GM23338 (cell line): ENCODE measurements around the gene CCDC187.

Source experiments
- CREB1 ChIP-seq: fragments of 250-450 bp; sonication (Bioruptor Pico); IDR thresholded peaks from 2 replicates; pipeline ENCODE4 v1.5.0; 2020; ENCODE audit warnings: low read depth, mild to moderate bottlenecking, moderate library complexity
- CTCF ChIP-seq, 2 experiments: fragments of 200-600 bp in 1 of 2; sonication (generic) in 1 of 2; conservative IDR thresholded peaks; 2 replicates each; pipeline versions ENCODE4 v1.5.1 to v1.6.1; 2016 to 2017; ENCODE audit warnings: antibody characterized with exemption in 2 of 2, low read depth in 2 of 2, mild to moderate bottlenecking in 2 of 2, moderate library complexity in 1 of 2
- ETS1 ChIP-seq: IDR thresholded peaks from 2 replicates; pipeline ENCODE4 v1.6.1; 2016; ENCODE audit warnings: antibody characterized with exemption
- EZH2 ChIP-seq: fragments of 200-600 bp; sonication (generic); IDR thresholded peaks from one replicate; pipeline ENCODE4 v1.8.0; 2017; ENCODE audit warnings: antibody characterized with exemption, mild to moderate bottlenecking, low read depth; ENCODE audit not compliant: unreplicated experiment
- EZH2phosphoT487 ChIP-seq: fragments of 200-600 bp; sonication (generic); IDR thresholded peaks from one replicate; pipeline ENCODE4 v1.8.1; 2018; ENCODE audit warnings: antibody characterized with exemption; ENCODE audit not compliant: unreplicated experiment
- JUNB ChIP-seq: IDR thresholded peaks from one replicate; pipeline ENCODE4 v1.6.1; 2016; ENCODE audit warnings: antibody characterized with exemption; ENCODE audit not compliant: unreplicated experiment
- NANOG ChIP-seq: IDR thresholded peaks from 2 replicates; pipeline ENCODE4 v1.6.1; 2016; ENCODE audit warnings: antibody characterized with exemption, borderline replicate concordance
- POLR2AphosphoS5 ChIP-seq: IDR thresholded peaks from 2 replicates; pipeline ENCODE4 v1.6.1; 2016; ENCODE audit warnings: antibody characterized with exemption, low read depth
- REST ChIP-seq: IDR thresholded peaks from one replicate; pipeline ENCODE4 v1.6.1; 2018; ENCODE audit warnings: antibody characterized with exemption; ENCODE audit not compliant: unreplicated experiment
- STAT1 ChIP-seq: IDR thresholded peaks from one replicate; pipeline ENCODE4 v1.6.1; 2016; ENCODE audit warnings: antibody characterized with exemption; ENCODE audit not compliant: unreplicated experiment
- ZNF331 ChIP-seq: fragments of 250-450 bp; sonication (Bioruptor Pico); IDR thresholded peaks from 2 replicates; pipeline ENCODE4 v1.5.0; 2020; ENCODE audit warnings: low read depth, mild to moderate bottlenecking, moderate library complexity
- ZNF462 ChIP-seq: fragments of 250-450 bp; sonication (Bioruptor Pico); IDR thresholded peaks from 2 replicates; pipeline ENCODE4 v1.5.0; 2020; ENCODE audit warnings: mild to moderate bottlenecking, moderate library complexity

- TF ChIP-seq EZH2, result no peak
- TF ChIP-seq REST, result no peak
- TF ChIP-seq CTCF (conservative IDR thresholded peaks at IDR 0.05; ENCODE audit: low read depth in 2 of 2), result no peak
- no peak for TF ChIP-seq EZH2phosphoT487
- no peak for TF ChIP-seq ETS1
- TF ChIP-seq JUNB, result no peak
- TF ChIP-seq POLR2AphosphoS5, result no peak
- TF ChIP-seq NANOG, result no peak
- no peak for TF ChIP-seq STAT1
- TF ChIP-seq ZNF462, result no peak
- no peak for TF ChIP-seq ZNF331 (CRISPR knock-in tag)
- no peak for TF ChIP-seq CREB1
These were observed 91.4 kb downstream of the CCDC187 start for GRCh38 chr9:136212345-136212950.
